GM20431 (cell line): ENCODE results near the gene KIF22.

Experiments used
- in situ Hi-C: fragments of 300-500 bp; cut with MseI, MboI; formaldehyde crosslinking; loops from one replicate; pipeline ENCODE4 v1.15.0; 2020; ENCODE audit warnings: low sequenced_read_pairs; ENCODE audit not compliant: unreplicated experiment

The KIF22 gene

GRCh38 chr16:29812754-29813643, 22.4 kb downstream of the KIF22 start:
- in situ Hi-C loops = loop anchor here (10.0 kb wide), 1 partner anchor 62 kb away; no protein-coding TSS in a partner anchor

GRCh38 chr16:29813644-29814562, 23.4 kb downstream of the KIF22 start:
- in situ Hi-C loops = loop anchor here (10.0 kb wide), 1 partner anchor 61 kb away; no protein-coding TSS in a partner anchor

- in situ Hi-C loops = loop anchor here (10.0 kb wide), 1 partner anchor 60 kb away; no protein-coding TSS in a partner anchor
Observed at GRCh38 chr16:29814592-29814991, 24.0 kb downstream of the KIF22 start.

GRCh38 chr16:29815032-29815721, 24.6 kb downstream of the KIF22 start:
- in situ Hi-C loops = loop anchor here (10.0 kb wide), 1 partner anchor 60 kb away; no protein-coding TSS in a partner anchor

GRCh38 chr16:29815793-29816693, 25.5 kb downstream of the KIF22 start, which contains the start of gene PAGR1:
Gene PAGR1, plus strand, starts transcription at chr16:29816152. Its CDS starts 374 bp downstream, at chr16:29816526.
- in situ Hi-C loops = loop anchor here (10.0 kb wide), 1 partner anchor 59 kb away; no protein-coding TSS in a partner anchor

GRCh38 chr16:29816694-29817441, 26.3 kb downstream of the KIF22 start:
- in situ Hi-C loops = loop anchor here (10.0 kb wide), 1 partner anchor 58 kb away; no protein-coding TSS in a partner anchor

GRCh38 chr16:29818082-29818481, 27.5 kb downstream of the KIF22 start:
- in situ Hi-C loops = loop anchor here (10.0 kb wide), 1 partner anchor 57 kb away; no protein-coding TSS in a partner anchor

- in situ Hi-C loops = loop anchor here (10.0 kb wide), 1 partner anchor 55 kb away; no protein-coding TSS in a partner anchor
Observed at GRCh38 chr16:29819506-29819905, 29.0 kb downstream of the KIF22 start.

- in situ Hi-C loops = no loop called here
Observed at GRCh38 chr16:29820271-29820701, 29.7 kb downstream of the KIF22 start, which contains the start of gene MVP. Gene MVP, plus strand, starts transcription at chr16:29820462. Its CDS starts 10,088 bp downstream, at chr16:29830550.

- in situ Hi-C loops = no loop called here
Observed at GRCh38 chr16:29820730-29821642, 30.4 kb downstream of the KIF22 start.

GRCh38 chr16:29821643-29822115, 31.1 kb downstream of the KIF22 start:
- in situ Hi-C loops = no loop called here

- in situ Hi-C loops = loop anchor here (25.0 kb wide), 1 partner anchor 188 kb away; the partner anchor contains the start of genes C16orf92 and DOC2A
Observed at GRCh38 chr16:29824589-29825144, 34.1 kb downstream of the KIF22 start.

- in situ Hi-C loops = loop anchor here (25.0 kb wide), 1 partner anchor 187 kb away; the partner anchor contains the start of genes C16orf92 and DOC2A
Observed at GRCh38 chr16:29825145-29826044, 34.8 kb downstream of the KIF22 start.

- in situ Hi-C loops = loop anchor here (25.0 kb wide), 1 partner anchor 186 kb away; the partner anchor contains the start of genes C16orf92 and DOC2A
Observed at GRCh38 chr16:29826342-29826695, 35.8 kb downstream of the KIF22 start.

- in situ Hi-C loops = loop anchor here (25.0 kb wide), 1 partner anchor 182 kb away; the partner anchor contains the start of genes C16orf92 and DOC2A
Observed at GRCh38 chr16:29830774-29831173, 40.2 kb downstream of the KIF22 start.
